Measurements from ENCODE around the gene SPEG. TPM values are rescaled to one million over a fixed set of nuclear protein-coding genes. Genes with fewer than 3 reads are reported as not detected.

SPEG gene
- total and polyA plus RNA-seq, 2 of the 13 experiments (the other 11 are each of a cell fraction or from before 2014, with no cell fraction given), result 0.18 to 0.24 TPM

- TF ChIP-seq ZNF18 (CRISPR knock-in tag; IDR thresholded peaks at IDR 0.05; ENCODE audit: insufficient replicate concordance), result no peak
- TF ChIP-seq ZNF557 (CRISPR knock-in tag; IDR thresholded peaks at IDR 0.05), result no peak
- TF ChIP-seq IKZF4 (CRISPR knock-in tag; IDR thresholded peaks at IDR 0.05; ENCODE audit: borderline replicate concordance, low read depth, not compliant biosample characterization), result no peak
- no peak for TF ChIP-seq REPIN1 (CRISPR knock-in tag; IDR thresholded peaks at IDR 0.05; ENCODE audit: borderline replicate concordance, low read depth)
- no peak for TF ChIP-seq ZSCAN25 (CRISPR knock-in tag; IDR thresholded peaks at IDR 0.05)
- no peak for TF ChIP-seq ISX (CRISPR knock-in tag; conservative IDR thresholded peaks at IDR 0.05)
- no peak for TF ChIP-seq ATF3 (CRISPR knock-in tag; IDR thresholded peaks at IDR 0.05)
- no peak for TF ChIP-seq ZBTB25 (CRISPR knock-in tag; IDR thresholded peaks at IDR 0.05)
These were observed 83.5 kb downstream of the SPEG start (continued) for GRCh38 chr2:219517954-219518778.

GRCh38 chr2:219519526-219519916, 84.9 kb downstream of the SPEG start:
- ATAC-seq (no peak), FAIRE-seq (no peak), DNase-seq (ENCODE audit: low spot score) (no peak)
- no peak overlapping the region for H3K9ac ChIP-seq (ENCODE audit: insufficient read depth, low read depth, low read length)
- in situ Hi-C loops (cut with HindIII; ENCODE audit: extremely low pct_ligation_motif_present, low pct_unique_long_range_greater_than_20kb) (no loop called here), intact Hi-C loops (cut with micrococcal nuclease; ENCODE audit: unreplicated experiment) (no loop called here)
- no TSS peak for BruUV-seq (replicated peaks)
- H3K4me1 ChIP-seq (ENCODE audit: insufficient read depth, low read length), result peaks cover 29% of the 10 kb centered on the region; the same call in 1 of the 2 replicates
- no peaks in the 10 kb centered on the region for H3K36me3 ChIP-seq (replicated peaks in 1 of 2; ENCODE audit: control insufficient read depth in 1 of 2, insufficient read depth in 2 of 2, low read length in 2 of 2)
- no peaks in the 10 kb centered on the region for H3K9me3 ChIP-seq (ENCODE audit: low read length)
- TF ChIP-seq MIER2 (CRISPR knock-in tag; IDR thresholded peaks at IDR 0.05) (no peak), ZNF737 (CRISPR knock-in tag; IDR thresholded peaks at IDR 0.05; ENCODE audit: borderline replicate concordance) (no peak), ZMYM3 (CRISPR knock-in tag; IDR thresholded peaks at IDR 0.05) (no peak)
- no peak overlapping the region for H3K27ac ChIP-seq (ENCODE audit: extremely low read length, insufficient read depth, low read length)
- ChIA-PET CTCF (ENCODE audit: low intra/inter-chr PET ratio, low total read pairs) (no interaction called here), POLR2A (interaction anchor here (1.7 to 1.9 kb wide), 2 partner anchors 21 kb away, joined by 5 to 7 read pairs; partner anchors contain the start of gene GMPPA)
- 46% methylated on average over 9 of the region's 9 CpGs for WGBS (ENCODE audit: low lambda C conversion rate)
- no peak overlapping the region for H3K4me3 ChIP-seq (replicated peaks in 1 of 3; ENCODE audit: insufficient read depth in 1 of 3, low read depth in 2 of 3, low read length in 3 of 3)
- H3K27me3 ChIP-seq (ENCODE audit: control insufficient read depth in 1 of 2, insufficient read depth in 2 of 2, low read length in 2 of 2), result peaks cover 27 to 96% of the 10 kb centered on the region in 2 experiments
- no peaks in the 10 kb centered on the region for H3K79me2 ChIP-seq (ENCODE audit: insufficient read depth, low read length)
- no peaks in the 10 kb centered on the region; the same call in 1 of the 2 replicates for H4K20me1 ChIP-seq (ENCODE audit: insufficient read depth, low read length)
- no peak overlapping the region for H2AFZ ChIP-seq (ENCODE audit: low read length)
- no peak overlapping the region for H3K4me2 ChIP-seq (ENCODE audit: low read depth, low read length)
